GM21529 (cell line): ENCODE results near the gene NFAT5.
A peak's percentile ranks its signal among the peaks of the same experiment; 100 is the strongest.
"Not testable (repeated sequence)": the region's sequence is repeated elsewhere in the genome, so short reads cannot be mapped to it uniquely, and the experiment has no call there.

ENCODE experiments used
- ATAC-seq: cut with Tn5 transposase; IDR thresholded peaks from one replicate; pipeline ENCODE4 v1.9.1; 2021; ENCODE audit not compliant: unreplicated experiment

NFAT5 gene

GRCh38 chr16:69706256-69706974 lies 140.6 kb downstream of the NFAT5 start:
- ATAC-seq, result no peak

GRCh38 chr16:69706975-69707340 lies 141.2 kb downstream of the NFAT5 start:
- ATAC-seq, result no peak

GRCh38 chr16:69707920-69708683 lies 142.3 kb downstream of the NFAT5 start:
- ATAC-seq, result no peak

- no peak for ATAC-seq
These were observed 143.8 kb downstream of the NFAT5 start for GRCh38 chr16:69709456-69710084.

GRCh38 chr16:69711115-69711740 lies 145.5 kb downstream of the NFAT5 start:
- ATAC-seq, result no peak

- no peak for ATAC-seq
These were observed 146.5 kb downstream of the NFAT5 start for GRCh38 chr16:69712277-69712676.

GRCh38 chr16:69712914-69713581 lies 147.3 kb downstream of the NFAT5 start:
- ATAC-seq, result no peak

- ATAC-seq, result no peak
These were observed 151.3 kb downstream of the NFAT5 start for GRCh38 chr16:69717066-69717465.

GRCh38 chr16:69718111-69718764 lies 152.5 kb downstream of the NFAT5 start:
- ATAC-seq, result no peak

- no peak for ATAC-seq
These were observed 155.2 kb downstream of the NFAT5 start for GRCh38 chr16:69720822-69721430.

GRCh38 chr16:69721441-69721957 lies 155.7 kb downstream of the NFAT5 start:
- ATAC-seq, result no peak

GRCh38 chr16:69724414-69724873 lies 158.7 kb downstream of the NFAT5 start:
- no peak for ATAC-seq

- no peak for ATAC-seq
These were observed 159.3 kb downstream of the NFAT5 start for GRCh38 chr16:69724981-69725479.

GRCh38 chr16:69725480-69726312 lies 159.9 kb downstream of the NFAT5 start:
- ATAC-seq, result no peak

GRCh38 chr16:69726313-69727060 lies 160.7 kb downstream of the NFAT5 start, which contains the start of gene NQO1:
NQO1 (minus strand) TSS chr16:69726560; CDS start chr16:69726439, 121 bp downstream.
- peak; percentile 97 for ATAC-seq

- no peak for ATAC-seq
These were observed 162.1 kb downstream of the NFAT5 start for GRCh38 chr16:69727916-69728270.

- not testable (repeated sequence) for ATAC-seq
These were observed 163.3 kb downstream of the NFAT5 start for GRCh38 chr16:69729030-69729429.

GRCh38 chr16:69731280-69731679 lies 165.5 kb downstream of the NFAT5 start:
- not testable (repeated sequence) for ATAC-seq
